GM23338 (cell line): ENCODE results near the gene ZNRF2. TPM values are rescaled to one million over a fixed set of nuclear protein-coding genes. Genes with fewer than 3 reads are reported as not detected.

ENCODE experiments used
- ATAC-seq: fragments of 200-7000 bp; cut with Tn5 transposase; 3 replicates; pipeline ENCODE4 v1.9.1; 2020
- DNase-seq: peaks from one replicate; pipeline ENCODE4 v3.0.0-alpha.2; 2015; ENCODE audit warnings: low spot score
- H2AFZ ChIP-seq: fragments of 200-600 bp; sonication (generic); 2 replicates; pipeline ENCODE4 v1.8.0; 2016; ENCODE audit warnings: antibody characterized with exemption, mild to moderate bottlenecking, moderate library complexity
- H3F3A ChIP-seq: fragments of 200-600 bp; sonication (generic); replicated peaks from 2 replicates; pipeline ENCODE4 v1.8.0; 2017; ENCODE audit warnings: antibody characterized with exemption, mixed run types, low read depth
- H3K27ac ChIP-seq: fragments of 200-600 bp; sonication (generic); 2 replicates; pipeline ENCODE4 v1.6.1; 2016; ENCODE audit warnings: low read depth
- H3K27me3 ChIP-seq: fragments of 200-600 bp; sonication (generic); 2 replicates; pipeline ENCODE4 v1.8.0; 2016; ENCODE audit warnings: mild to moderate bottlenecking, mixed run types, moderate library complexity; ENCODE audit not compliant: insufficient read depth
- H3K36me3 ChIP-seq: fragments of 200-600 bp; sonication (generic); 2 replicates; pipeline ENCODE4 v1.8.0; 2016; ENCODE audit warnings: mild to moderate bottlenecking; ENCODE audit not compliant: insufficient read depth
- H3K4me1 ChIP-seq: fragments of 200-600 bp; sonication (generic); 2 replicates; pipeline ENCODE4 v1.8.0; 2016; ENCODE audit warnings: mild to moderate bottlenecking, moderate library complexity; ENCODE audit not compliant: insufficient read depth
- H3K4me2 ChIP-seq: fragments of 200-600 bp; sonication (generic); 2 replicates; pipeline ENCODE4 v1.7.1; 2017; ENCODE audit warnings: mixed run types
- H3K4me3 ChIP-seq: fragments of 200-600 bp; sonication (generic); 2 replicates; pipeline ENCODE4 v1.6.1; 2016; ENCODE audit warnings: mixed run types
- H3K79me2 ChIP-seq: fragments of 200-600 bp; sonication (generic); replicated peaks from 2 replicates; pipeline ENCODE4 v1.8.0; 2017; ENCODE audit warnings: mild to moderate bottlenecking; ENCODE audit not compliant: insufficient read depth
- H3K9me2 ChIP-seq: fragments of 200-600 bp; sonication (generic); 2 replicates; pipeline ENCODE4 v1.8.0; 2017; ENCODE audit not compliant: insufficient read depth
- H4K20me1 ChIP-seq: fragments of 200-600 bp; sonication (generic); replicated peaks from 2 replicates; pipeline ENCODE4 v1.8.0; 2017; ENCODE audit warnings: mild to moderate bottlenecking; ENCODE audit not compliant: insufficient read depth
- H3K27ac Mint-ChIP-seq: 2 replicates; pipeline ENCODE4 v1.8.0; 2020; ENCODE audit warnings: inconsistent platforms, mild to moderate bottlenecking, moderate library complexity, mixed read lengths
- H3K27me3 Mint-ChIP-seq: 3 replicates; pipeline ENCODE4 v1.8.0; 2022; ENCODE audit warnings: low read depth, mild to moderate bottlenecking, moderate library complexity, mixed read lengths, inconsistent platforms; ENCODE audit not compliant: insufficient read depth, poor library complexity
- H3K36me3 Mint-ChIP-seq: 3 replicates; pipeline ENCODE4 v1.8.0; 2021; ENCODE audit warnings: low read depth, mild to moderate bottlenecking, inconsistent platforms, moderate library complexity, mixed read lengths
- H3K4me1 Mint-ChIP-seq: 3 replicates; pipeline ENCODE4 v1.8.0; 2020; ENCODE audit warnings: mild to moderate bottlenecking, inconsistent platforms, mixed read lengths
- H3K4me3 Mint-ChIP-seq: 3 replicates; pipeline ENCODE4 v1.8.0; 2021; ENCODE audit warnings: moderate library complexity, mild to moderate bottlenecking, inconsistent platforms, mixed read lengths
- H3K9me3 Mint-ChIP-seq: 3 replicates; pipeline ENCODE4 v1.8.0; 2020; ENCODE audit warnings: moderate library complexity, mild to moderate bottlenecking, inconsistent platforms, mixed read lengths
- CREB1 ChIP-seq: fragments of 250-450 bp; sonication (Bioruptor Pico); IDR thresholded peaks from 2 replicates; pipeline ENCODE4 v1.5.0; 2020; ENCODE audit warnings: low read depth, mild to moderate bottlenecking, moderate library complexity
- EZH2phosphoT487 ChIP-seq: fragments of 200-600 bp; sonication (generic); IDR thresholded peaks from one replicate; pipeline ENCODE4 v1.8.1; 2018; ENCODE audit warnings: antibody characterized with exemption; ENCODE audit not compliant: unreplicated experiment
- ZNF114 ChIP-seq: fragments of 250-450 bp; sonication (Bioruptor Pico); IDR thresholded peaks from 2 replicates; pipeline ENCODE4 v1.5.0; 2020; ENCODE audit warnings: mild to moderate bottlenecking, moderate library complexity
- ZNF331 ChIP-seq: fragments of 250-450 bp; sonication (Bioruptor Pico); IDR thresholded peaks from 2 replicates; pipeline ENCODE4 v1.5.0; 2020; ENCODE audit warnings: low read depth, mild to moderate bottlenecking, moderate library complexity
- polyA plus RNA-seq: library from polyadenylated mRNA; unstranded; fragments of >200 nt; fragmentation: Nextera tagmentation; extraction: Ambion mirVana; gene quantifications from 2 replicates; pipeline ENCODE4 v1.2.1, GENCODE V29; 2016
- total RNA-seq: library from RNA; depleted of rRNA; stranded (reverse); fragments of >200 nt; shearing (Covaris generic); gene quantifications from 2 replicates; pipeline ENCODE4 v1.2.3, GENCODE V29; 2014
- TF ChIP-seq, protein P1 (sequence below): fragments of 250-450 bp; sonication (Bioruptor Pico); IDR thresholded peaks from 2 replicates; pipeline ENCODE4 v1.5.0; 2020; ENCODE audit warnings: mild to moderate bottlenecking, moderate library complexity
- TF ChIP-seq, protein P2 (sequence below), 2 experiments: fragments of 200-600 bp in 1 of 2; sonication (generic) in 1 of 2; conservative IDR thresholded peaks; 2 replicates each; pipeline versions ENCODE4 v1.5.1 to v1.6.1; 2016 to 2017; ENCODE audit warnings: antibody characterized with exemption in 2 of 2, low read depth in 2 of 2, mild to moderate bottlenecking in 2 of 2, moderate library complexity in 1 of 2

Gene ZNRF2
- total and polyA plus RNA-seq, 2 experiments from 2014 or later = 6.0 to 34.7 TPM

DNA sequence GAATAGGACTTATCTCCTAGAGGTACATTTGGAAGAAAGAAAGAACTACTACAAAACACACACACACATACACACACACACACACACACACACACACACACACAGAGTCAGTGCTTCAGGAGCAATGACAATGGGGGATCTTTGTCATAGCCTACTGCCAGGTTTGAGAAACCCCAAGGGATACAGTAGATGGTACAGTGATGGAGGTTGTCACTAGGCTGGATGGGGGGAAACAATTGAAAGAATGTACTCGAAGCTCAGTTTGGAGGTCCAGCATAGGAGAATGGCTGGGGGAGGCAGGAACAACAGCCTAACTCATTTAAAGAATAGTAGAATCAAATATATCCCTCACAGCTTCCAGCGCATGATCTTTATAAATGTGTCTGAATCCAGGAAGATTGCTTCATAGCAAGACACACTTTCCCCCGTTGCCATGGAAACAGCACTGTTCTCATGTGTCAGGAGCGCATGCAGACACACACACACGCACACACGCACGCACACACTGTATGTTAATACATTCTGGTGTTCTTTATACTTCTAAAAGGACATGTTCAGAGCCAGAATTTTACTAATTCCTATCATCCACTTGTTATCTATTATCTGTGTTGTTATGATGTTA lies 32.6 kb upstream of the ZNRF2 start:
- Histone ChIP-seq H3K9me2 (no peaks in the 10 kb centered on the region), H3K4me1 (no peaks in the 10 kb centered on the region), H3K4me2 (no peak overlapping the region), H4K20me1 (no peaks in the 10 kb centered on the region), H3K4me3 (no peak overlapping the region), H3K27me3 (no peaks in the 10 kb centered on the region), H3K36me3 (no peaks in the 10 kb centered on the region), H2AFZ (no peak overlapping the region), H3F3A (no peaks in the 10 kb centered on the region), H3K79me2 (no peaks in the 10 kb centered on the region), H3K27ac (no peak overlapping the region)
- ATAC-seq = no peak
- no peak overlapping the region for H3K27ac Mint-ChIP-seq
- no peaks in the 10 kb centered on the region for H3K36me3 Mint-ChIP-seq
- H3K4me1 Mint-ChIP-seq = peaks cover 12% of the 10 kb centered on the region; the same call in 2 of the 3 replicates
- H3K9me3 Mint-ChIP-seq = no peaks in the 10 kb centered on the region; the same call in 2 of the 3 replicates
- no peak for DNase-seq
- TF ChIP-seq ZNF331 (CRISPR knock-in tag) (no peak), ZNF114 (CRISPR knock-in tag) (no peak), CREB1 (CRISPR knock-in tag) (no peak), EZH2phosphoT487 (no peak)
- TF ChIP-seq, protein P1, sequence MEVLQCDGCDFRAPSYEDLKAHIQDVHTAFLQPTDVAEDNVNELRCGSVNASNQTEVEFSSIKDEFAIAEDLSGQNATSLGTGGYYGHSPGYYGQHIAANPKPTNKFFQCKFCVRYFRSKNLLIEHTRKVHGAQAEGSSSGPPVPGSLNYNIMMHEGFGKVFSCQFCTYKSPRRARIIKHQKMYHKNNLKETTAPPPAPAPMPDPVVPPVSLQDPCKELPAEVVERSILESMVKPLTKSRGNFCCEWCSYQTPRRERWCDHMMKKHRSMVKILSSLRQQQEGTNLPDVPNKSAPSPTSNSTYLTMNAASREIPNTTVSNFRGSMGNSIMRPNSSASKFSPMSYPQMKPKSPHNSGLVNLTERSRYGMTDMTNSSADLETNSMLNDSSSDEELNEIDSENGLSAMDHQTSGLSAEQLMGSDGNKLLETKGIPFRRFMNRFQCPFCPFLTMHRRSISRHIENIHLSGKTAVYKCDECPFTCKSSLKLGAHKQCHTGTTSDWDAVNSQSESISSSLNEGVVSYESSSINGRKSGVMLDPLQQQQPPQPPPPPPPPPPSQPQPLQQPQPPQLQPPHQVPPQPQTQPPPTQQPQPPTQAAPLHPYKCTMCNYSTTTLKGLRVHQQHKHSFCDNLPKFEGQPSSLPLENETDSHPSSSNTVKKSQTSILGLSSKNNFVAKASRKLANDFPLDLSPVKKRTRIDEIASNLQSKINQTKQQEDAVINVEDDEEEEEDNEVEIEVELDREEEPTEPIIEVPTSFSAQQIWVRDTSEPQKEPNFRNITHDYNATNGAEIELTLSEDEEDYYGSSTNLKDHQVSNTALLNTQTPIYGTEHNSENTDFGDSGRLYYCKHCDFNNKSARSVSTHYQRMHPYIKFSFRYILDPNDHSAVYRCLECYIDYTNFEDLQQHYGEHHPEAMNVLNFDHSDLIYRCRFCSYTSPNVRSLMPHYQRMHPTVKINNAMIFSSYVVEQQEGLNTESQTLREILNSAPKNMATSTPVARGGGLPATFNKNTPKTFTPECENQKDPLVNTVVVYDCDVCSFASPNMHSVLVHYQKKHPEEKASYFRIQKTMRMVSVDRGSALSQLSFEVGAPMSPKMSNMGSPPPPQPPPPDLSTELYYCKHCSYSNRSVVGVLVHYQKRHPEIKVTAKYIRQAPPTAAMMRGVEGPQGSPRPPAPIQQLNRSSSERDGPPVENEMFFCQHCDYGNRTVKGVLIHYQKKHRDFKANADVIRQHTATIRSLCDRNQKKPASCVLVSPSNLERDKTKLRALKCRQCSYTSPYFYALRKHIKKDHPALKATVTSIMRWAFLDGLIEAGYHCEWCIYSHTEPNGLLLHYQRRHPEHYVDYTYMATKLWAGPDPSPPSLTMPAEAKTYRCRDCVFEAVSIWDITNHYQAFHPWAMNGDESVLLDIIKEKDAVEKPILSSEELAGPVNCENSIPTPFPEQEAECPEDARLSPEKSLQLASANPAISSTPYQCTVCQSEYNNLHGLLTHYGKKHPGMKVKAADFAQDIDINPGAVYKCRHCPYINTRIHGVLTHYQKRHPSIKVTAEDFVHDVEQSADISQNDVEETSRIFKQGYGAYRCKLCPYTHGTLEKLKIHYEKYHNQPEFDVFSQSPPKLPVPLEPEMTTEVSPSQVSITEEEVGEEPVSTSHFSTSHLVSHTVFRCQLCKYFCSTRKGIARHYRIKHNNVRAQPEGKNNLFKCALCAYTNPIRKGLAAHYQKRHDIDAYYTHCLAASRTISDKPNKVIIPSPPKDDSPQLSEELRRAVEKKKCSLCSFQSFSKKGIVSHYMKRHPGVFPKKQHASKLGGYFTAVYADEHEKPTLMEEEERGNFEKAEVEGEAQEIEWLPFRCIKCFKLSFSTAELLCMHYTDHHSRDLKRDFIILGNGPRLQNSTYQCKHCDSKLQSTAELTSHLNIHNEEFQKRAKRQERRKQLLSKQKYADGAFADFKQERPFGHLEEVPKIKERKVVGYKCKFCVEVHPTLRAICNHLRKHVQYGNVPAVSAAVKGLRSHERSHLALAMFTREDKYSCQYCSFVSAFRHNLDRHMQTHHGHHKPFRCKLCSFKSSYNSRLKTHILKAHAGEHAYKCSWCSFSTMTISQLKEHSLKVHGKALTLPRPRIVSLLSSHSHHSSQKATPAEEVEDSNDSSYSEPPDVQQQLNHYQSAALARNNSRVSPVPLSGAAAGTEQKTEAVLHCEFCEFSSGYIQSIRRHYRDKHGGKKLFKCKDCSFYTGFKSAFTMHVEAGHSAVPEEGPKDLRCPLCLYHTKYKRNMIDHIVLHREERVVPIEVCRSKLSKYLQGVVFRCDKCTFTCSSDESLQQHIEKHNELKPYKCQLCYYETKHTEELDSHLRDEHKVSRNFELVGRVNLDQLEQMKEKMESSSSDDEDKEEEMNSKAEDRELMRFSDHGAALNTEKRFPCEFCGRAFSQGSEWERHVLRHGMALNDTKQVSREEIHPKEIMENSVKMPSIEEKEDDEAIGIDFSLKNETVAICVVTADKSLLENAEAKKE (CRISPR knock-in tag) = no peak
- TF ChIP-seq, protein P2, sequence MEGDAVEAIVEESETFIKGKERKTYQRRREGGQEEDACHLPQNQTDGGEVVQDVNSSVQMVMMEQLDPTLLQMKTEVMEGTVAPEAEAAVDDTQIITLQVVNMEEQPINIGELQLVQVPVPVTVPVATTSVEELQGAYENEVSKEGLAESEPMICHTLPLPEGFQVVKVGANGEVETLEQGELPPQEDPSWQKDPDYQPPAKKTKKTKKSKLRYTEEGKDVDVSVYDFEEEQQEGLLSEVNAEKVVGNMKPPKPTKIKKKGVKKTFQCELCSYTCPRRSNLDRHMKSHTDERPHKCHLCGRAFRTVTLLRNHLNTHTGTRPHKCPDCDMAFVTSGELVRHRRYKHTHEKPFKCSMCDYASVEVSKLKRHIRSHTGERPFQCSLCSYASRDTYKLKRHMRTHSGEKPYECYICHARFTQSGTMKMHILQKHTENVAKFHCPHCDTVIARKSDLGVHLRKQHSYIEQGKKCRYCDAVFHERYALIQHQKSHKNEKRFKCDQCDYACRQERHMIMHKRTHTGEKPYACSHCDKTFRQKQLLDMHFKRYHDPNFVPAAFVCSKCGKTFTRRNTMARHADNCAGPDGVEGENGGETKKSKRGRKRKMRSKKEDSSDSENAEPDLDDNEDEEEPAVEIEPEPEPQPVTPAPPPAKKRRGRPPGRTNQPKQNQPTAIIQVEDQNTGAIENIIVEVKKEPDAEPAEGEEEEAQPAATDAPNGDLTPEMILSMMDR (conservative IDR thresholded peaks at IDR 0.05; ENCODE audit: low read depth in 2 of 2) = no peak
- no peak overlapping the region for H3K4me3 Mint-ChIP-seq
- H3K27me3 Mint-ChIP-seq = no peaks in the 10 kb centered on the region
